ENCODE results near the gene PPM1H.

The PPM1H gene

DNA sequence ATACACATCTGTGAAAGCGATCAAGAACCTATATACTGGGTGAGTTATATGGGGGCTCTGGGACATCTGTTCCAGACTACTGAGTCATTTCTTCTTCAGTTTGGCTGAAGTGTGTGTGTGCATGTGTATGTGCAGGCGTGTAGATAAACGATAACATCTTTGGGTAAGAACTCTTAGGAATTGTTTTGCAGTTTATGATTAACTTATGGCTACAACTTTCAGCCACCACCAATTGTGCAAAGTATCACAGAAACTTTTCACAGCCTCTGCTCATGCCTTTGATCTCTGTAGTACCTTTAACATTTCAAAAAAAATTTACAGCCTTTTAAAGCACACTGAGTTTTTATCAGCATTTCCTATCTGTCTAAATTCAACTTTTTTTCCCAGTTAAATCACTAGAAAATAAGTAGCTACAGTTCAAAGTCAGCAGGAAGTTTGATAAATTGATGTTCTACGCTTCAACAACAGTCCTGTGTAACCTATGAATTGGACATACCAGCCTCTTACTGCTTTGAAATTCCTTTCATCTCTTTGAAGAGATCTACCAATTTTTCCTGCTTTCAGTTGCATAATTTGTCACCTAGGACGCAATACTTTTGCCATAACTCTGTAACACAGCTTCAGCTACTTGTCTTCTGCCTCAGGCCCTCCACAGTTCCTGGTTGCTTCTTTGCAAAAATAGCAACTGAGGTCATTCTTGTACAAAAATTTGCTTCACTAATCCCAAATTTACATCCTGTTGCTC, 43.0 kb downstream of the PPM1H start:
- Histone ChIP-seq H3K27me3 (ENCODE audit: insufficient read depth, low read length) (no peaks in the 10 kb centered on the region; the same call in 1 of the 2 replicates), H3F3A (ENCODE audit: insufficient read depth, low read length) (no peaks in the 10 kb centered on the region), H3K4me2 (ENCODE audit: low read length) (no peak overlapping the region), H3K36me3 (ENCODE audit: insufficient read depth, low read length) (no peaks in the 10 kb centered on the region), H3K4me3 (ENCODE audit: low read depth, low read length, poor library complexity, severe bottlenecking) (no peak overlapping the region), H3K9ac (ENCODE audit: low read length) (no peak overlapping the region), H3K79me2 (ENCODE audit: insufficient read depth, low read length) (no peaks in the 10 kb centered on the region), H3K9me2 (ENCODE audit: low read depth, low read length) (no peaks in the 10 kb centered on the region), H3K4me1 (ENCODE audit: insufficient read depth, low read length, severe bottlenecking) (no peaks in the 10 kb centered on the region), H3K27ac (ENCODE audit: low read depth, low read length, poor library complexity, severe bottlenecking) (no peak overlapping the region), H4K20me1 (ENCODE audit: insufficient read depth, low read length) (no peaks in the 10 kb centered on the region), H2AFZ (ENCODE audit: low read length) (no peak overlapping the region), H3K9me3 (ENCODE audit: low read length) (no peaks in the 10 kb centered on the region)
- no peak for TF ChIP-seq EZH2 (IDR thresholded peaks at IDR 0.05; ENCODE audit: borderline replicate concordance, low read length)
- TF ChIP-seq, protein P1, sequence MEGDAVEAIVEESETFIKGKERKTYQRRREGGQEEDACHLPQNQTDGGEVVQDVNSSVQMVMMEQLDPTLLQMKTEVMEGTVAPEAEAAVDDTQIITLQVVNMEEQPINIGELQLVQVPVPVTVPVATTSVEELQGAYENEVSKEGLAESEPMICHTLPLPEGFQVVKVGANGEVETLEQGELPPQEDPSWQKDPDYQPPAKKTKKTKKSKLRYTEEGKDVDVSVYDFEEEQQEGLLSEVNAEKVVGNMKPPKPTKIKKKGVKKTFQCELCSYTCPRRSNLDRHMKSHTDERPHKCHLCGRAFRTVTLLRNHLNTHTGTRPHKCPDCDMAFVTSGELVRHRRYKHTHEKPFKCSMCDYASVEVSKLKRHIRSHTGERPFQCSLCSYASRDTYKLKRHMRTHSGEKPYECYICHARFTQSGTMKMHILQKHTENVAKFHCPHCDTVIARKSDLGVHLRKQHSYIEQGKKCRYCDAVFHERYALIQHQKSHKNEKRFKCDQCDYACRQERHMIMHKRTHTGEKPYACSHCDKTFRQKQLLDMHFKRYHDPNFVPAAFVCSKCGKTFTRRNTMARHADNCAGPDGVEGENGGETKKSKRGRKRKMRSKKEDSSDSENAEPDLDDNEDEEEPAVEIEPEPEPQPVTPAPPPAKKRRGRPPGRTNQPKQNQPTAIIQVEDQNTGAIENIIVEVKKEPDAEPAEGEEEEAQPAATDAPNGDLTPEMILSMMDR (IDR thresholded peaks at IDR 0.05; ENCODE audit: low read length): no peak

DNA sequence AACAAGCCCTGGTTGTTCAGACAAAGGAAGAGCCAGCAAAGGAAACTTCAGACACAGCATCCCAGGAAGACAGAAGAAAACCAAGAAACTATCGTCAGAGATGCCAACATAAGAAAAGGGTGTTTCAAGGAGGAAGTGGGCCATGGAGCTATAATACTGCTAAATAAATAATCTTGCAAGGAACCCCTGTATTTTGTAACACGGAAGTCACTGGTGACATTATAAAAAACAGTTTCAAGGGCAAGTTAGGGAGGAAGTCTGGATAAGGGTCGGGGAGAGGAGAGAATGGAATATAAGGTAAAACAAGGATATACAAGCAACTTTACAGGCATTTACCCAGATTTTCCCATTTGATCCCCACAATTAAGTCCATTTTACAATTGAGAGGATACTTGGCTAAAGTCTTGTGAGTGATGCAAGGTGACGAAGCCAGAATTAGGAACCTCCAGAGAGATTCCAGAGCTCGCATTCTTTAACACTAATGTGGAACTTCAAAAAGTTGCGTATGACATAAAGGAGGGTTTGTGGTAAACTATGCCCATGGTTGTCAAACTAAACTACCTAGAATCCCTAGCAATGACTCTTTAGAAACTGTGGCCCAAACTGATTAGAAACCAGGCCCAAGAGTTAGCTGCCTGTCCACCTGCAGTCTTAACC, 46.4 kb downstream of the PPM1H start:
- TF ChIP-seq, protein P1 (IDR thresholded peaks at IDR 0.05; ENCODE audit: low read length): no peak
- no peak for TF ChIP-seq EZH2 (IDR thresholded peaks at IDR 0.05; ENCODE audit: borderline replicate concordance, low read length)
- Histone ChIP-seq H2AFZ (ENCODE audit: low read length) (no peak overlapping the region), H3K27me3 (ENCODE audit: insufficient read depth, low read length) (no peaks in the 10 kb centered on the region; the same call in 1 of the 2 replicates), H3K27ac (ENCODE audit: low read depth, low read length, poor library complexity, severe bottlenecking) (no peak overlapping the region), H3K4me1 (ENCODE audit: insufficient read depth, low read length, severe bottlenecking) (peaks cover 4% of the 10 kb centered on the region), H3K9me2 (ENCODE audit: low read depth, low read length) (no peaks in the 10 kb centered on the region), H3K4me3 (ENCODE audit: low read depth, low read length, poor library complexity, severe bottlenecking) (no peak overlapping the region), H3K9me3 (ENCODE audit: low read length) (no peaks in the 10 kb centered on the region), H3K79me2 (ENCODE audit: insufficient read depth, low read length) (no peaks in the 10 kb centered on the region), H3K9ac (ENCODE audit: low read length) (no peak overlapping the region), H4K20me1 (ENCODE audit: insufficient read depth, low read length) (no peaks in the 10 kb centered on the region), H3K4me2 (ENCODE audit: low read length) (no peak overlapping the region), H3K36me3 (ENCODE audit: insufficient read depth, low read length) (no peaks in the 10 kb centered on the region), H3F3A (ENCODE audit: insufficient read depth, low read length) (no peaks in the 10 kb centered on the region)

DNA sequence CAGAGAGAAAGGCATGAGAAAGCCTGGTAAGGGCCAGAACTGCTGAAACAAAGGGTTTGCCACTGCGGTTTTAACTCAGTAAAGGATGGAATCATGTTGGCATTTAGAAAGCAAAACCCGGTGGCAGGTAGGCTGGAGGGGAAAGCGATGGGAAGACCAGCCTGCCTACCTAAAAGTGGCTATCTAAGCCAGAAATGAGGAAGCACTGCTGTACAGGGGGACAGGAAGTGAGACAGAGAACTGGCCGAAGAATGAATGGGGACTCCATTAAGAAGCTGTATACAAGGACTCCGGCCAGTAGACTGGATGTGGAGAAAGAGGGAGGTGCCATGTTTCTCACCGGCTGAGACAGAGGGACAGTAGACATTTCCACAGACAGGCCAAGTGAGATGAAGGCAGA, 48.2 kb downstream of the PPM1H start:
- no peaks in the 10 kb centered on the region for H3F3A ChIP-seq (ENCODE audit: insufficient read depth, low read length)
- no peaks in the 10 kb centered on the region for H4K20me1 ChIP-seq (ENCODE audit: insufficient read depth, low read length)
- H3K4me2 ChIP-seq (ENCODE audit: low read length): no peak overlapping the region
- no peaks in the 10 kb centered on the region for H3K9me3 ChIP-seq (ENCODE audit: low read length)
- peaks cover 21% of the 10 kb centered on the region for H3K4me1 ChIP-seq (ENCODE audit: insufficient read depth, low read length, severe bottlenecking)
- H3K36me3 ChIP-seq (ENCODE audit: insufficient read depth, low read length): no peaks in the 10 kb centered on the region
- no peaks in the 10 kb centered on the region for H3K79me2 ChIP-seq (ENCODE audit: insufficient read depth, low read length)
- H3K9ac ChIP-seq (ENCODE audit: low read length): no peak overlapping the region
- no peaks in the 10 kb centered on the region; the same call in 1 of the 2 replicates for H3K27me3 ChIP-seq (ENCODE audit: insufficient read depth, low read length)
- H2AFZ ChIP-seq (ENCODE audit: low read length): no peak overlapping the region
- H3K9me2 ChIP-seq (ENCODE audit: low read depth, low read length): no peaks in the 10 kb centered on the region
- H3K4me3 ChIP-seq (ENCODE audit: low read depth, low read length, poor library complexity, severe bottlenecking): no peak overlapping the region
- TF ChIP-seq EZH2 (IDR thresholded peaks at IDR 0.05; ENCODE audit: borderline replicate concordance, low read length): no peak
- TF ChIP-seq, protein P1 (IDR thresholded peaks at IDR 0.05; ENCODE audit: low read length): no peak
- H3K27ac ChIP-seq (ENCODE audit: low read depth, low read length, poor library complexity, severe bottlenecking): no peak overlapping the region

Data from OCI-LY1 (cell line).